ENCODE data around the gene CNFN.

The CNFN gene

GRCh38 chr19:42369433-42370067 lies 20.5 kb downstream of the CNFN start:
- Mint-ChIP-seq H3K9me3 (no peaks in the 10 kb centered on the region), H3K4me3 (no peak overlapping the region), H3K27ac (no peak overlapping the region), H3K4me1 (no peaks in the 10 kb centered on the region), H3K27me3 (no peaks in the 10 kb centered on the region), H3K36me3 (peaks cover 1% of the 10 kb centered on the region)

- H3K36me3 Mint-ChIP-seq, result peaks cover 1% of the 10 kb centered on the region
- H3K9me3 Mint-ChIP-seq, result no peaks in the 10 kb centered on the region
- no peaks in the 10 kb centered on the region for H3K27me3 Mint-ChIP-seq
- H3K4me1 Mint-ChIP-seq, result no peaks in the 10 kb centered on the region
- H3K27ac Mint-ChIP-seq, result no peak overlapping the region
- H3K4me3 Mint-ChIP-seq, result no peak overlapping the region
Observed at GRCh38 chr19:42368765-42369164, 21.3 kb downstream of the CNFN start.

- H3K9me3 Mint-ChIP-seq, result no peaks in the 10 kb centered on the region
- no peak overlapping the region for H3K27ac Mint-ChIP-seq
- H3K36me3 Mint-ChIP-seq, result peaks cover 5% of the 10 kb centered on the region
- H3K4me3 Mint-ChIP-seq, result no peak overlapping the region
- no peaks in the 10 kb centered on the region for H3K4me1 Mint-ChIP-seq
- no peaks in the 10 kb centered on the region for H3K27me3 Mint-ChIP-seq
Observed at GRCh38 chr19:42368360-42368759, 21.7 kb downstream of the CNFN start.

GRCh38 chr19:42367929-42368328 lies 22.2 kb downstream of the CNFN start:
- no peak overlapping the region for H3K4me3 Mint-ChIP-seq
- H3K27ac Mint-ChIP-seq, result no peak overlapping the region
- H3K4me1 Mint-ChIP-seq, result no peaks in the 10 kb centered on the region
- H3K27me3 Mint-ChIP-seq, result no peaks in the 10 kb centered on the region
- H3K9me3 Mint-ChIP-seq, result no peaks in the 10 kb centered on the region
- H3K36me3 Mint-ChIP-seq, result peaks cover 5% of the 10 kb centered on the region

GRCh38 chr19:42366673-42367072 lies 23.4 kb downstream of the CNFN start:
- peaks cover 5% of the 10 kb centered on the region for H3K36me3 Mint-ChIP-seq
- no peaks in the 10 kb centered on the region for H3K4me1 Mint-ChIP-seq
- H3K4me3 Mint-ChIP-seq, result no peak overlapping the region
- no peak overlapping the region for H3K27ac Mint-ChIP-seq
- no peaks in the 10 kb centered on the region for H3K27me3 Mint-ChIP-seq
- H3K9me3 Mint-ChIP-seq, result no peaks in the 10 kb centered on the region

- Mint-ChIP-seq H3K27ac (no peak overlapping the region), H3K36me3 (peaks cover 5% of the 10 kb centered on the region), H3K4me3 (no peak overlapping the region), H3K4me1 (no peaks in the 10 kb centered on the region), H3K9me3 (no peaks in the 10 kb centered on the region), H3K27me3 (no peaks in the 10 kb centered on the region)
Observed at GRCh38 chr19:42363614-42364346, 26.3 kb downstream of the CNFN start.

- Mint-ChIP-seq H3K4me1 (no peaks in the 10 kb centered on the region), H3K36me3 (peaks cover 5% of the 10 kb centered on the region), H3K27ac (no peak overlapping the region), H3K9me3 (no peaks in the 10 kb centered on the region), H3K4me3 (no peak overlapping the region), H3K27me3 (no peaks in the 10 kb centered on the region)
Observed at GRCh38 chr19:42362891-42363440, 27.1 kb downstream of the CNFN start.

GRCh38 chr19:42362342-42362741 lies 27.8 kb downstream of the CNFN start:
- no peaks in the 10 kb centered on the region for H3K9me3 Mint-ChIP-seq
- H3K27me3 Mint-ChIP-seq, result no peaks in the 10 kb centered on the region
- H3K36me3 Mint-ChIP-seq, result peaks cover 3% of the 10 kb centered on the region
- no peak overlapping the region for H3K4me3 Mint-ChIP-seq
- no peak overlapping the region for H3K27ac Mint-ChIP-seq
- H3K4me1 Mint-ChIP-seq, result no peaks in the 10 kb centered on the region

- Mint-ChIP-seq H3K36me3 (peaks cover 3% of the 10 kb centered on the region), H3K4me1 (no peaks in the 10 kb centered on the region), H3K27me3 (no peaks in the 10 kb centered on the region), H3K9me3 (no peaks in the 10 kb centered on the region), H3K4me3 (no peak overlapping the region), H3K27ac (no peak overlapping the region)
Observed at GRCh38 chr19:42361545-42361910, 28.6 kb downstream of the CNFN start.

GRCh38 chr19:42360787-42361544 lies 29.1 kb downstream of the CNFN start:
- Mint-ChIP-seq H3K27ac (no peak overlapping the region), H3K4me3 (no peak overlapping the region), H3K9me3 (no peaks in the 10 kb centered on the region), H3K36me3 (peaks cover 3% of the 10 kb centered on the region), H3K4me1 (no peaks in the 10 kb centered on the region), H3K27me3 (no peaks in the 10 kb centered on the region)

GRCh38 chr19:42357290-42357689 lies 32.8 kb downstream of the CNFN start:
- no peak overlapping the region for H3K27ac Mint-ChIP-seq
- H3K9me3 Mint-ChIP-seq, result no peaks in the 10 kb centered on the region

GRCh38 chr19:42356686-42357085 lies 33.4 kb downstream of the CNFN start:
- H3K36me3 Mint-ChIP-seq, result peaks cover 4% of the 10 kb centered on the region
- no peaks in the 10 kb centered on the region for H3K4me1 Mint-ChIP-seq
- H3K4me3 Mint-ChIP-seq, result no peak overlapping the region
- H3K27ac Mint-ChIP-seq, result no peak overlapping the region
- H3K9me3 Mint-ChIP-seq, result no peaks in the 10 kb centered on the region
- no peaks in the 10 kb centered on the region for H3K27me3 Mint-ChIP-seq

More at GRCh38 chr19:42357290-42357689, 32.8 kb downstream of the CNFN start:
- no peaks in the 10 kb centered on the region for H3K27me3 Mint-ChIP-seq
- H3K36me3 Mint-ChIP-seq, result peaks cover 2% of the 10 kb centered on the region
- no peak overlapping the region for H3K4me3 Mint-ChIP-seq
- H3K4me1 Mint-ChIP-seq, result no peaks in the 10 kb centered on the region

GRCh38 chr19:42355896-42356295 lies 34.2 kb downstream of the CNFN start:
- Mint-ChIP-seq H3K36me3 (peaks cover 5% of the 10 kb centered on the region), H3K27me3 (no peaks in the 10 kb centered on the region), H3K4me3 (no peak overlapping the region), H3K4me1 (no peaks in the 10 kb centered on the region), H3K27ac (no peak overlapping the region), H3K9me3 (no peaks in the 10 kb centered on the region)

- Mint-ChIP-seq H3K27ac (no peak overlapping the region), H3K4me3 (no peak overlapping the region)
Observed at GRCh38 chr19:42353341-42354015, 36.6 kb downstream of the CNFN start.

More at GRCh38 chr19:42353341-42354015, 36.6 kb downstream of the CNFN start:
- H3K36me3 Mint-ChIP-seq, result peaks cover 5% of the 10 kb centered on the region
- H3K4me1 Mint-ChIP-seq, result no peaks in the 10 kb centered on the region
- no peaks in the 10 kb centered on the region for H3K27me3 Mint-ChIP-seq
- H3K9me3 Mint-ChIP-seq, result no peaks in the 10 kb centered on the region
